Ovary (tissue), 9 donors: ENCODE measurements around the gene LRRC4C. TPM values are rescaled to one million over a fixed set of nuclear protein-coding genes. Genes with fewer than 3 reads are reported as not detected.

ENCODE experiments used
- DNase-seq, 5 donors: peaks; one replicate each; pipeline ENCODE4 v3.0.0-alpha.2; 2019 to 2020
- H3K27ac ChIP-seq, 2 donors: fragments of 200-600 bp; one replicate each; pipeline versions ENCODE4 v1.5.1 to v1.8.0; 2019 to 2022
- H3K27me3 ChIP-seq: fragments of 200-600 bp; one replicate; pipeline ENCODE4 v1.8.0; 2022
- H3K36me3 ChIP-seq: fragments of 200-600 bp; sonication (generic); one replicate; pipeline ENCODE4 v1.5.1; 2019
- H3K4me1 ChIP-seq: one replicate; pipeline ENCODE4 v1.8.1; 2013; ENCODE audit warnings: mild to moderate bottlenecking, moderate library complexity; ENCODE audit not compliant: insufficient read depth
- H3K4me3 ChIP-seq: fragments of 200-600 bp; sonication (generic); one replicate; pipeline ENCODE4 v1.5.1; 2017
- H3K9me3 ChIP-seq, 2 donors: fragments of 200-600 bp in 1 of 2; sonication (generic) in 1 of 2; one replicate each; pipeline versions ENCODE4 v1.5.1 to v1.8.1; 2013 to 2019; ENCODE audit warnings: mild to moderate bottlenecking in 1 of 2, moderate library complexity in 1 of 2
- EP300 ChIP-seq: sonication (generic); formaldehyde crosslinking; IDR thresholded peaks from one replicate; pipeline ENCODE4 v1.6.1; 2017; ENCODE audit warnings: antibody characterized with exemption
- POLR2A ChIP-seq: fragments of 450-650 bp; IDR thresholded peaks from one replicate; pipeline ENCODE4 v1.6.1; 2017; ENCODE audit warnings: antibody characterized with exemption, mild to moderate bottlenecking, moderate library complexity
- WGBS, 3 donors: extraction: QIAGEN DNeasy Blood & Tissue Kit in 1 of 3; methylation state at CpG; one replicate each; pipeline versions ENCODE4 v1.1.5 to v1.1.7; 2013 to 2017; 5-methylcytosine and 5-hydroxymethylcytosine counted together
- intact Hi-C, 4 donors: fragments of 100-400 bp; cut with DNase I; formaldehyde crosslinking; loops; one replicate each; pipeline versions ENCODE4 v1.11.0 to v1.15.1; 2022 to 2023
- polyA plus RNA-seq, 2 donors: library from polyadenylated mRNA; stranded (reverse); fragments of 200-250 nt in 1 of 2; fragments of 350-450 nt in 1 of 2; fragmentation: Illumina TruSeq in 1 of 2; extraction: RNeasy Lipid Tissue Mini Kit (QIAGEN cat#74804) in 1 of 2; gene quantifications; one replicate each; pipeline ENCODE4 v1.2.3, GENCODE V29; 2013 to 2014
- total RNA-seq, 7 donors: library from RNA; depleted of rRNA in 2 of 7; stranded (reverse); fragments of >200 nt in 2 of 7; fragmentation: NEBNext Ultra II Directional in 3 of 7; extraction: Animal tissue kit (Norgen Biotek cat#: 25700) in 3 of 7; gene quantifications; one replicate each; pipeline versions ENCODE4 v1.1.0 to v1.2.4, GENCODE V29; 2016 to 2023
- TF ChIP-seq, protein P1 (sequence below), 3 donors: fragments of 450-650 bp in 2 of 3; fragments of 200-600 bp in 1 of 3; IDR thresholded peaks; one replicate each; pipeline versions ENCODE4 v1.5.1 to v1.8.0; 2016 to 2022; ENCODE audit warnings: antibody characterized with exemption in 3 of 3, mild to moderate bottlenecking in 1 of 3
- donor health status: DM: no; HTN: no; CAD: no; lungs with moderate emphysema.
- donor health status: DM: no; HTN: no; CAD: no.
- donor health status: Bipolar disorder and iron deficiency.
- donor health status: DM: yes; HTN: yes; CAD: no.
- donor health status: DM: no; HTN: no; CAD: no.
- donor health status: DM: yes; HTN: yes; CAD: no.

Gene LRRC4C
- total and polyA plus RNA-seq, 9 donors = 0.15 to 12.5 (median 0.78) TPM

DNA sequence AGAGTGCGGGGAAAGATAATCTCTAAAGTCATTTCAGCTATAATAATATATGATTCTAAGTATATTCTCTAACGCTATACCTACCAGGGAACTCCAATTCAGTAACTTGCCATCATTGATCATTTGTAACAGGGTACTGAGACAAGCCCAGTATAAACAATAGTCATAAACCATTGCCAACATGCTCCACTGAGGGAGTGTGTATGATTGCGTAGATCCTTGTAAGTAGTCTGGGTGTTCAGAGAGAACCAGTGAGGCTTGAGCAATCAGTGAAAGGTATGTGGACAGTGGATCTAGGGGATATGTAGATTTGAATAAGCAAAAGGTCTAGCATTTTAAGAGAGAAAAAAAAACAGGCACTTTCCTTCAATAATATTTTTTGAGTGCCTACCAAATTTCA is 1326.0 kb downstream of the LRRC4C start:
- no peak overlapping the region for H3K27ac ChIP-seq
- no peak overlapping the region for H3K4me3 ChIP-seq
- intact Hi-C loops = no loop called here
- 89 to 95% (median 94%) methylated on average over 3 of the region's 3 CpGs for WGBS, 3 donors
- TF ChIP-seq, protein P1, sequence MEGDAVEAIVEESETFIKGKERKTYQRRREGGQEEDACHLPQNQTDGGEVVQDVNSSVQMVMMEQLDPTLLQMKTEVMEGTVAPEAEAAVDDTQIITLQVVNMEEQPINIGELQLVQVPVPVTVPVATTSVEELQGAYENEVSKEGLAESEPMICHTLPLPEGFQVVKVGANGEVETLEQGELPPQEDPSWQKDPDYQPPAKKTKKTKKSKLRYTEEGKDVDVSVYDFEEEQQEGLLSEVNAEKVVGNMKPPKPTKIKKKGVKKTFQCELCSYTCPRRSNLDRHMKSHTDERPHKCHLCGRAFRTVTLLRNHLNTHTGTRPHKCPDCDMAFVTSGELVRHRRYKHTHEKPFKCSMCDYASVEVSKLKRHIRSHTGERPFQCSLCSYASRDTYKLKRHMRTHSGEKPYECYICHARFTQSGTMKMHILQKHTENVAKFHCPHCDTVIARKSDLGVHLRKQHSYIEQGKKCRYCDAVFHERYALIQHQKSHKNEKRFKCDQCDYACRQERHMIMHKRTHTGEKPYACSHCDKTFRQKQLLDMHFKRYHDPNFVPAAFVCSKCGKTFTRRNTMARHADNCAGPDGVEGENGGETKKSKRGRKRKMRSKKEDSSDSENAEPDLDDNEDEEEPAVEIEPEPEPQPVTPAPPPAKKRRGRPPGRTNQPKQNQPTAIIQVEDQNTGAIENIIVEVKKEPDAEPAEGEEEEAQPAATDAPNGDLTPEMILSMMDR (IDR thresholded peaks at IDR 0.05) = no peak
- no peak for TF ChIP-seq POLR2A
- DNase-seq = no peak
- no peaks in the 10 kb centered on the region for H3K4me1 ChIP-seq
- no peaks in the 10 kb centered on the region for H3K27me3 ChIP-seq
- H3K36me3 ChIP-seq = no peaks in the 10 kb centered on the region
- H3K9me3 ChIP-seq = no peaks in the 10 kb centered on the region

DNA sequence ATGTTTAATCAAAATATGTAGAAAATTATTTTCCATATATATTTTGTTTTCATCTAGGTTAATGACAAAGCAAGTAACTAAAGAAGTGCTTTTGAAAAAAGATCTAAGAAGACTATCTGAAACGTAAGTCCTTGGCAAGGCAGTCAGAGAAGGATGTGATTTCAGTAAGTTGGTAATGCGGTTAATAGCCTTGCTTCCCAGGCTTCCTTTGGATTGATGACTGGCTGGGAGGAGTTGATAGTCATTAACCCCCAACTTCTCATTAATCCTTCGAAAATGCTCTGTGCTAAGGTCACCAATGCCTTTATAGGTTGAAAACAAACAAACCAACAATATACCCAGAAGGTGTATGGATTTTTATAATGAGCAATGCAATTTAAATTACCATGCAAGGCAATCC is 1326.5 kb downstream of the LRRC4C start:
- intact Hi-C loops = no loop called here
- H3K9me3 ChIP-seq = no peaks in the 10 kb centered on the region
- 71 to 78% (median 72%) methylated on average over 3 of the region's 3 CpGs for WGBS, 3 donors

GRCh38 chr11:40130427-40130826 is 1329.0 kb downstream of the LRRC4C start:
- Histone ChIP-seq H3K36me3 (no peaks in the 10 kb centered on the region), H3K27me3 (no peaks in the 10 kb centered on the region), H3K27ac (no peak overlapping the region), H3K4me1 (no peaks in the 10 kb centered on the region), H3K4me3 (no peak overlapping the region), H3K9me3 (no peaks in the 10 kb centered on the region)
- no peak for DNase-seq
- no peak for TF ChIP-seq POLR2A
- TF ChIP-seq EP300 = no peak
- intact Hi-C loops = no loop called here
- 88 to 95% (median 92%) methylated on average over 1 of the region's 1 CpG for WGBS, 3 donors

More for the DNA sequence above, 1326.5 kb downstream of the LRRC4C start:
- H3K36me3 ChIP-seq = no peaks in the 10 kb centered on the region
- TF ChIP-seq EP300 (no peak), POLR2A (no peak)
- TF ChIP-seq, protein P1 (IDR thresholded peaks at IDR 0.05) = no peak
- no peak overlapping the region for H3K4me3 ChIP-seq
- no peak overlapping the region for H3K27ac ChIP-seq
- DNase-seq = no peak
- H3K27me3 ChIP-seq = no peaks in the 10 kb centered on the region
- H3K4me1 ChIP-seq = no peaks in the 10 kb centered on the region

- Histone ChIP-seq H3K36me3 (no peaks in the 10 kb centered on the region), H3K27me3 (no peaks in the 10 kb centered on the region), H3K27ac (no peak overlapping the region), H3K9me3 (no peaks in the 10 kb centered on the region), H3K4me3 (no peak overlapping the region), H3K4me1 (no peaks in the 10 kb centered on the region)
- TF ChIP-seq EP300 = no peak
- TF ChIP-seq POLR2A = no peak
- TF ChIP-seq, protein P1 (IDR thresholded peaks at IDR 0.05) = no peak
- WGBS, 3 donors = 0 to 7% (median 2%) methylated on average over 1 of the region's 1 CpG
- no peak for DNase-seq
- intact Hi-C loops = no loop called here
Measured at GRCh38 chr11:40129266-40129665, 1330.2 kb downstream of the LRRC4C start.

GRCh38 chr11:40125054-40125453 is 1334.4 kb downstream of the LRRC4C start:
- Histone ChIP-seq H3K4me3 (no peak overlapping the region), H3K9me3 (no peaks in the 10 kb centered on the region), H3K27me3 (no peaks in the 10 kb centered on the region), H3K27ac (no peak overlapping the region), H3K36me3 (no peaks in the 10 kb centered on the region), H3K4me1 (no peaks in the 10 kb centered on the region)
- no peak for TF ChIP-seq POLR2A
- TF ChIP-seq, protein P1 (IDR thresholded peaks at IDR 0.05) = no peak
- TF ChIP-seq EP300 = no peak
- no peak for DNase-seq
- intact Hi-C loops = no loop called here
- 29 to 37% (median 31%) methylated on average over 1 of the region's 1 CpG for WGBS, 3 donors
